HepG2 (cell line): Measurements from ENCODE around the gene C10orf143. TPM values are rescaled to one million over a fixed set of nuclear protein-coding genes. Genes with fewer than 3 reads are reported as not detected.
"Not testable (repeated sequence)": the region's sequence is repeated elsewhere in the genome, so short reads cannot be mapped to it uniquely, and the experiment has no call there.

Experiments
- ATAC-seq: fragments of 200-7000 bp; cut with Tn5 transposase; 3 replicates; pipeline ENCODE4 v1.9.1; 2020; ENCODE audit warnings: mild to moderate bottlenecking, moderate library complexity
- BruUV-seq: library from RNA; stranded (reverse); fragments of 400-500 nt; replicated peaks from 2 replicates; lab custom pipeline; 2021; lab: Mats Ljungman, UMichigan
- CTCF ChIA-PET: fragments of 300-600 bp; formaldehyde crosslinking; extraction: SDS; loops from one replicate; lab custom pipeline; 2021; ENCODE audit warnings: low total read pairs, inconsistent platforms, low intra/inter-chr PET ratio; lab: Yijun Ruan, JAX
- POLR2A ChIA-PET: fragments of 350-600 bp; sonication (Branson Sonifier 250); formaldehyde crosslinking; loops from one replicate; lab custom pipeline; 2020; ENCODE audit warnings: antibody characterized with exemption, inconsistent platforms; lab: Yijun Ruan, JAX
- DNase-seq: peaks from one replicate; pipeline ENCODE4 v3.0.0-alpha.2; 2015; ENCODE audit warnings: low spot score
- FAIRE-seq: peaks from 3 replicates; lab custom pipeline; 2011; peaks lifted over from hg19 to GRCh38; lab: Jason Lieb, UNC
- H2AFZ ChIP-seq: one replicate; pipeline ENCODE4 v1.6.1; 2011; ENCODE audit warnings: low read length, inconsistent platforms
- H3K27ac ChIP-seq: fragments of 300-600 bp; 3 replicates; pipeline ENCODE4 v1.8.0; 2011; ENCODE audit warnings: mixed run types, mild to moderate bottlenecking, mixed read lengths, low read length, inconsistent platforms; ENCODE audit not compliant: insufficient read depth; ENCODE audit errors: extremely low read length
- H3K27me3 ChIP-seq, 2 experiments: fragments of 200-600 bp in 1 of 2; 2 replicates in 1 of 2; 3 replicates in 1 of 2; pipeline versions ENCODE4 v1.6.0 to v1.8.0; 2011; ENCODE audit warnings: low read length in 2 of 2, mild to moderate bottlenecking in 2 of 2, moderate library complexity in 2 of 2, inconsistent platforms in 1 of 2; ENCODE audit not compliant: insufficient read depth in 2 of 2, control insufficient read depth in 1 of 2
- H3K36me3 ChIP-seq, 2 experiments: fragments of 200-600 bp in 1 of 2; replicated peaks in 1 of 2; 2 replicates in 1 of 2; 3 replicates in 1 of 2; pipeline versions ENCODE4 v1.5.1 to v1.8.0; 2011; ENCODE audit warnings: low read length in 2 of 2, inconsistent platforms in 1 of 2; ENCODE audit not compliant: insufficient read depth in 2 of 2, control insufficient read depth in 1 of 2
- H3K4me1 ChIP-seq: 2 replicates; pipeline ENCODE4 v1.5.1; 2012; ENCODE audit warnings: low read length, inconsistent platforms; ENCODE audit not compliant: insufficient read depth
- H3K4me2 ChIP-seq: 2 replicates; pipeline ENCODE4 v1.6.0; 2011; ENCODE audit warnings: low read depth, low read length, inconsistent platforms
- H3K4me3 ChIP-seq, 3 experiments: fragments of 200-600 bp in 1 of 3; sonication (generic), shearing (Covaris generic) in 1 of 3; replicated peaks in 1 of 3; 2 replicates each; pipeline ENCODE4 v1.5.1; 2011 to 2016; ENCODE audit warnings: low read length in 3 of 3, inconsistent platforms in 2 of 3, low read depth in 2 of 3, mild to moderate bottlenecking in 2 of 3, control low read depth in 1 of 3, mixed read lengths in 1 of 3; ENCODE audit not compliant: insufficient read depth in 1 of 3
- H3K79me2 ChIP-seq: one replicate; pipeline ENCODE4 v1.6.1; 2011; ENCODE audit warnings: low read length, inconsistent platforms; ENCODE audit not compliant: insufficient read depth
- H3K9ac ChIP-seq: 2 replicates; pipeline ENCODE4 v1.6.0; 2011; ENCODE audit warnings: mild to moderate bottlenecking, low read depth, low read length, inconsistent platforms; ENCODE audit not compliant: insufficient read depth
- H3K9me3 ChIP-seq: 2 replicates; pipeline ENCODE4 v1.5.1; 2012; ENCODE audit warnings: mild to moderate bottlenecking, low read length
- H4K20me1 ChIP-seq: 2 replicates; pipeline ENCODE4 v1.6.0; 2011; ENCODE audit warnings: inconsistent platforms, mild to moderate bottlenecking, low read length, moderate library complexity; ENCODE audit not compliant: insufficient read depth
- ETV6 ChIP-seq: sonication (generic); formaldehyde crosslinking; conservative IDR thresholded peaks from 2 replicates; pipeline ENCODE4 v1.4.0; 2020; ENCODE audit warnings: missing genetic modification reagents
- MATR3 ChIP-seq: sonication (generic); formaldehyde crosslinking; IDR thresholded peaks from 2 replicates; pipeline ENCODE4 v1.4.0; 2020; ENCODE audit warnings: missing genetic modification reagents
- MTF1 ChIP-seq: sonication (generic); formaldehyde crosslinking; IDR thresholded peaks from 2 replicates; pipeline ENCODE4 v1.5.0; 2020; ENCODE audit warnings: missing genetic modification reagents
- RFXANK ChIP-seq: IDR thresholded peaks from 2 replicates; pipeline ENCODE4 v1.6.1; 2016
- RXRA ChIP-seq: sonication (generic); formaldehyde crosslinking; IDR thresholded peaks from 2 replicates; pipeline ENCODE4 v1.5.1; 2020; ENCODE audit warnings: missing genetic modification reagents
- SIX4 ChIP-seq: sonication (generic); formaldehyde crosslinking; IDR thresholded peaks from 2 replicates; pipeline ENCODE4 v1.4.0; 2020; ENCODE audit warnings: missing genetic modification reagents
- TOPORS ChIP-seq: sonication (generic); formaldehyde crosslinking; IDR thresholded peaks from 2 replicates; pipeline ENCODE4 v1.8.0; 2023; ENCODE audit warnings: mild to moderate bottlenecking, missing genetic modification reagents
- ZNF260 ChIP-seq: sonication (generic); formaldehyde crosslinking; IDR thresholded peaks from 2 replicates; pipeline ENCODE4 v1.4.0; 2020; ENCODE audit warnings: missing genetic modification reagents, low read depth, mild to moderate bottlenecking, borderline replicate concordance
- ZNF451 ChIP-seq: sonication (generic); formaldehyde crosslinking; IDR thresholded peaks from 2 replicates; pipeline ENCODE4 v1.5.0; 2020; ENCODE audit warnings: mild to moderate bottlenecking, missing genetic modification reagents
- ZNF614 ChIP-seq: IDR thresholded peaks from 2 replicates; pipeline ENCODE4 v1.6.1; 2018; ENCODE audit warnings: missing biosample characterization, missing genetic modification reagents, inconsistent platforms, borderline replicate concordance
- ZNF790 ChIP-seq: sonication (generic); formaldehyde crosslinking; IDR thresholded peaks from 2 replicates; pipeline ENCODE4 v1.8.0; 2022; ENCODE audit warnings: missing genetic modification reagents, mild to moderate bottlenecking, borderline replicate concordance
- ZSCAN9 ChIP-seq: IDR thresholded peaks from 2 replicates; pipeline ENCODE4 v1.6.1; 2016; ENCODE audit warnings: borderline replicate concordance
- WGBS: methylation state at CpG from one replicate; pipeline ENCODE4 v1.1.6; 2017; ENCODE audit warnings: low lambda C conversion rate; 5-methylcytosine and 5-hydroxymethylcytosine counted together
- in situ Hi-C: cut with HindIII; loops from 2 replicates; pipeline ENCODE4 v1.10.0; 2017; ENCODE audit warnings: low pct_unique_long_range_greater_than_20kb; ENCODE audit not compliant: extremely low pct_ligation_motif_present
- intact Hi-C: fragments of 100-400 bp; cut with micrococcal nuclease; formaldehyde crosslinking; loops from one replicate; pipeline ENCODE4 v1.10.0; 2022; ENCODE audit not compliant: unreplicated experiment
- polyA plus RNA-seq, 8 experiments: library from polyadenylated mRNA; depleted of rRNA in 3 of 8; stranded (reverse) in 7 of 8; unstranded in 1 of 8; fragments of >200 nt; fragmentation: Illumina TruSeq in 4 of 8; extraction: Trizol in 4 of 8; gene quantifications; 2 replicates each; pipeline versions ENCODE4 v1.2.1 to v1.2.3, GENCODE V29; 2011 to 2016; ENCODE audit warnings: low read depth in 4 of 8, missing spikeins in 1 of 8, mixed read lengths in 1 of 8; ENCODE audit not compliant: insufficient read depth in 1 of 8
- total RNA-seq, 5 experiments: library from RNA; depleted of rRNA; stranded (reverse); fragments of >200 nt; fragmentation: Illumina TruSeq; extraction: Trizol; gene quantifications; 2 replicates each; pipeline ENCODE4 v1.2.3, GENCODE V29; 2016; ENCODE audit warnings: low read depth in 1 of 5
- TF ChIP-seq, protein P1 (sequence below): sonication (generic); formaldehyde crosslinking; IDR thresholded peaks from 2 replicates; pipeline ENCODE4 v1.8.1; 2023; ENCODE audit warnings: mild to moderate bottlenecking, missing genetic modification reagents
- TF ChIP-seq, protein P2 (sequence below): sonication (generic); formaldehyde crosslinking; IDR thresholded peaks from 2 replicates; pipeline ENCODE4 v1.5.0; 2020; ENCODE audit warnings: mild to moderate bottlenecking, missing genetic modification reagents, moderate library complexity

The C10orf143 gene
- total and polyA plus RNA-seq, 2 of the 13 experiments (the other 11 are each of a cell fraction or from before 2014, with no cell fraction given) = 0.21 to 0.91 TPM

DNA sequence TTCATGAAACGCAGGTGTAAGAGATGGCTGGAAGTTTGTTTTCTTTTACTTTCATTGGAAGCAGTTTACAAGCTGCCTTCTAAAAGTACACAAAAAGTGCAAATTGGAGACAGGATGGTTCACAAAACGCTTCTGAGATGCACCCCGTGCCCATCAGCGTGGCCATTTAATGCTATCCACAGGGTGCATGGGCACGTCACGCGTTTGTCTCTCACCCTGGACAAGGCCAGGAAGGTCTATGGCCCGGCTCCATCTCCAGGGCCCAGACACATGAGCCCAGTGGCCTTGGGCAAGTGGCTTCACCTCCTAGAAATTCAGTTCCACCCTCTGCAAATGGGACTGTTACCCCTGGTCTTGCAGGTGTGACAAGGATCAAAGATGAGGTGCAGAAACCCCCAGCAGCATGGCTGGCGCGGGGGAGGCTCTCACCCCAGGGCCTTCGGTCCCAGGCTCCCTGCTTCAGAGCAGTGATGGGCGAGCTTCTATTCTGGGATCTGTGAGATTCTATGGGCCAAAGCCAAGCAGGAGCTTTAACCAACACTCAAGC lies 85.8 kb downstream of the C10orf143 start:
- ChIA-PET POLR2A (no interaction called here), CTCF (no interaction called here)
- BruUV-seq = no TSS peak
- Histone ChIP-seq H3K4me1 (no peaks in the 10 kb centered on the region), H3K27me3 (peaks cover 23 to 61% of the 10 kb centered on the region in 2 experiments), H3K9ac (no peak overlapping the region), H3K9me3 (no peaks in the 10 kb centered on the region), H4K20me1 (no peaks in the 10 kb centered on the region), H3K27ac (no peak overlapping the region), H3K4me3 (no peak overlapping the region), H3K36me3 (no peaks in the 10 kb centered on the region), H3K79me2 (no peaks in the 10 kb centered on the region), H3K4me2 (no peak overlapping the region), H2AFZ (no peak overlapping the region)
- in situ Hi-C loops (no loop called here), intact Hi-C loops (no loop called here)
- 3% methylated on average over 6 of the region's 12 CpGs for WGBS
- TF ChIP-seq, protein P1, sequence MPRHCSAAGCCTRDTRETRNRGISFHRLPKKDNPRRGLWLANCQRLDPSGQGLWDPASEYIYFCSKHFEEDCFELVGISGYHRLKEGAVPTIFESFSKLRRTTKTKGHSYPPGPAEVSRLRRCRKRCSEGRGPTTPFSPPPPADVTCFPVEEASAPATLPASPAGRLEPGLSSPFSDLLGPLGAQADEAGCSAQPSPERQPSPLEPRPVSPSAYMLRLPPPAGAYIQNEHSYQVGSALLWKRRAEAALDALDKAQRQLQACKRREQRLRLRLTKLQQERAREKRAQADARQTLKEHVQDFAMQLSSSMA (CRISPR knock-in tag) = no peak
- no peak for TF ChIP-seq SIX4 (CRISPR knock-in tag)
- TF ChIP-seq RFXANK (CRISPR knock-in tag) = no peak
- TF ChIP-seq MTF1 = no peak
- no peak for TF ChIP-seq ZNF451 (CRISPR knock-in tag)
- no peak for TF ChIP-seq ZNF614
- no peak for TF ChIP-seq RXRA (CRISPR knock-in tag)
- no peak for TF ChIP-seq MATR3 (CRISPR knock-in tag)
- no peak for TF ChIP-seq ZNF790 (CRISPR knock-in tag)
- no peak for TF ChIP-seq ZSCAN9 (CRISPR knock-in tag)
- no peak for TF ChIP-seq ZNF260 (CRISPR knock-in tag)
- TF ChIP-seq, protein P2, sequence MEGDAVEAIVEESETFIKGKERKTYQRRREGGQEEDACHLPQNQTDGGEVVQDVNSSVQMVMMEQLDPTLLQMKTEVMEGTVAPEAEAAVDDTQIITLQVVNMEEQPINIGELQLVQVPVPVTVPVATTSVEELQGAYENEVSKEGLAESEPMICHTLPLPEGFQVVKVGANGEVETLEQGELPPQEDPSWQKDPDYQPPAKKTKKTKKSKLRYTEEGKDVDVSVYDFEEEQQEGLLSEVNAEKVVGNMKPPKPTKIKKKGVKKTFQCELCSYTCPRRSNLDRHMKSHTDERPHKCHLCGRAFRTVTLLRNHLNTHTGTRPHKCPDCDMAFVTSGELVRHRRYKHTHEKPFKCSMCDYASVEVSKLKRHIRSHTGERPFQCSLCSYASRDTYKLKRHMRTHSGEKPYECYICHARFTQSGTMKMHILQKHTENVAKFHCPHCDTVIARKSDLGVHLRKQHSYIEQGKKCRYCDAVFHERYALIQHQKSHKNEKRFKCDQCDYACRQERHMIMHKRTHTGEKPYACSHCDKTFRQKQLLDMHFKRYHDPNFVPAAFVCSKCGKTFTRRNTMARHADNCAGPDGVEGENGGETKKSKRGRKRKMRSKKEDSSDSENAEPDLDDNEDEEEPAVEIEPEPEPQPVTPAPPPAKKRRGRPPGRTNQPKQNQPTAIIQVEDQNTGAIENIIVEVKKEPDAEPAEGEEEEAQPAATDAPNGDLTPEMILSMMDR (CRISPR knock-in tag) = no peak
- TF ChIP-seq ETV6 = no peak
- TF ChIP-seq TOPORS (CRISPR knock-in tag) = no peak
- no peak for DNase-seq
- no peak for ATAC-seq
- FAIRE-seq = no peak

DNA sequence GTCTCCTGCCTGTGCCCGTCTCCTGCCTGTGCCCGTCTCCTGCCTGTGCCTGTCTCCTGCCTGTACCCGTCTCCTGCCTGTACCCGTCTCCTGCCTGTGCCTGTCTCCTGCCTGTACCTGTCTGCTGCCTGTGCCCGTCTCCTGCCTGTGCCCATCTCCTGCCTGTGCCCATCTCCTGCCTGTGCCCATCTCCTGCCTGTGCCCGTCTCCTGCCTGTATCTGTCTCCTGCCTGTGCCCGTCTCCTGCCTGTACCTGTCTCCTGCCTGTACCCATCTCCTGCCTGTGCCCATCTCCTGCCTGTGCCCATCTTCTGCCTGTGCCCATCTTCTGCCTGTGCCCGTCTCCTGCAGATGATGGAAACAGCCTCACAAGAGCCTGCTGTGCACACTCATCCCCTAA lies 86.3 kb downstream of the C10orf143 start:
- not testable (repeated sequence) for H3K27ac ChIP-seq

More for the DNA sequence above, 86.3 kb downstream of the C10orf143 start:
- H3K4me2 ChIP-seq, BruUV-seq, H3K4me1 ChIP-seq, H3K79me2 ChIP-seq, POLR2A ChIA-PET, H4K20me1 ChIP-seq, H2AFZ ChIP-seq, ATAC-seq, H3K36me3 ChIP-seq, CTCF ChIA-PET, H3K9me3 ChIP-seq, intact Hi-C loops, H3K4me3 ChIP-seq, H3K9ac ChIP-seq, FAIRE-seq, DNase-seq, in situ Hi-C loops: not testable (repeated sequence)
- WGBS = 3% methylated on average over 8 of the region's 8 CpGs
- peaks cover 23 to 63% of the 10 kb centered on the region in 2 experiments for H3K27me3 ChIP-seq
